OCI-LY1 (cell line): ENCODE data around the gene MYO16.

ENCODE experiments used
- CTCF ChIP-seq: fragments of 200-600 bp; sonication (generic), shearing (Covaris generic); IDR thresholded peaks from 2 replicates; pipeline ENCODE4 v1.5.1; 2017; ENCODE audit warnings: mild to moderate bottlenecking, antibody characterized with exemption, low read length, moderate library complexity, mixed read lengths
- EZH2 ChIP-seq: fragments of 200-600 bp; sonication (generic), shearing (Covaris generic); IDR thresholded peaks from 2 replicates; pipeline ENCODE4 v1.8.0; 2017; ENCODE audit warnings: borderline replicate concordance, mixed run types, mild to moderate bottlenecking, antibody characterized with exemption, low read length, moderate library complexity, mixed read lengths

GRCh38 chr13:108920137-108920536 is 290.7 kb downstream of the MYO16 start:
- TF ChIP-seq CTCF = no peak
- no peak for TF ChIP-seq EZH2
